ENCODE measurements around the gene TRIM37. TPM values are rescaled to one million over a fixed set of nuclear protein-coding genes. Genes with fewer than 3 reads are reported as not detected.

The TRIM37 gene
- polyA plus RNA-seq, 4 donors, result 5.6 to 11.3 (median 8.5) TPM

DNA sequence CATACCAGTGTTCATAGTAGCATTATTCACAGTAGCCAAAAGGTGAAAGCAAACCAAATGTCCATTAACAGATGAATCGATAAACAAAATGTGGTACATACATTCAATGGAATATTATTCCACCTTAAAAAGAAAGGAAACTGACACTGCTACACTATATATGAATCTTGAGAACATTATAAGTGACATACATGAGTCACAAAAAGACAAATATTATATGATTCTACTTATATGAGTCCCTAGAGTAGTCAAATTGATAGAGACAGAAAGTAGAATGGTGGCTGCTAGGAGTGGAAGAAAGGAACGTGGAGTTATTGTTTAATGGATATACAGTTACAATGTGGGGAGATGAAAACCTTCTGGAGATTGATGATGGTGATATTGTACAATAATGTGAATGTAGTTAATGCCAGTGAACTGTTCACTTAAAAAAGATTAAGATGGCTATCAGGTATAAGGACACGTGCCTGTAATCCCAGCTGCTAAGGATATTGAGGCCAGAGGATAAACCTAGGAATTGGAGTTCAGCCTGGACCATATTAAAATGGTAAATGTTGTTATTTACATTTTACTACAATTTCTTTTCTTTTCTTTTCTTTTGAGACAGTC is 20.2 kb upstream of the TRIM37 start:
- no peak for DNase-seq
- H3K27ac ChIP-seq (ENCODE audit: low read depth in 1 of 3, low read length in 2 of 3), result no peak overlapping the region
- no peaks in the 10 kb centered on the region for H3K9me3 ChIP-seq (ENCODE audit: control insufficient read depth in 2 of 2, insufficient read depth in 1 of 2, low read depth in 1 of 2, low read length in 1 of 2)
- FAIRE-seq, result no peak
- no peaks in the 10 kb centered on the region for H3K27me3 ChIP-seq (ENCODE audit: control insufficient read depth in 3 of 3, insufficient read depth in 3 of 3, low read length in 3 of 3)
- no peaks in the 10 kb centered on the region for H3K4me1 ChIP-seq (ENCODE audit: control insufficient read depth in 3 of 3, insufficient read depth in 2 of 3, low read depth in 1 of 3, low read length in 2 of 3)
- peaks cover 0 to 7% (median 0%) of the 10 kb centered on the region in 3 donors for H3K36me3 ChIP-seq (ENCODE audit: control insufficient read depth in 3 of 3, insufficient read depth in 2 of 3, low read depth in 1 of 3, low read length in 3 of 3)
- no peak overlapping the region for H3K4me3 ChIP-seq (ENCODE audit: low read depth in 1 of 3, low read length in 3 of 3)
- 58 to 63% (median 61%) methylated on average over 3 of the region's 3 CpGs for WGBS, 3 donors

DNA sequence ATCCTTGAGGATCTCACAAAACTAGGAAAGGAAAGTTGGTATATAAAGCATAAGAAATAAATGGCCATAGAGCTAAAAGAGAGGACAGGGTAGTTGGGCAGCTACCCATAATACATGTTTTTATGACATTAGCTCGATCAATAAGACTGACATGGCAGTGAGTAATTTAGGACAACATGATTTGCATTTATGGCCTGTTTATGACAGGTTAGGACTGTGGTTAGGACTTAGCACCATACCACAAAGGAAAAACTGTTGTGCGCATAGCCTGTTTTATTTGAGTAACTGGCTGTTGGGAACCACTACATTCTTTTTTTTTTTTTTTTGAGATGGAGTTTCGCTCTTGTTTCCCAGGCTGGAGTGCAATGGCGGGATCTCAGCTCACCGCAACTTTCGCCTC is 18.0 kb upstream of the TRIM37 start:
- WGBS, 3 donors, result 66 to 76% (median 75%) methylated on average over 6 of the region's 6 CpGs
- H3K4me1 ChIP-seq (ENCODE audit: control insufficient read depth in 3 of 3, insufficient read depth in 2 of 3, low read depth in 1 of 3, low read length in 2 of 3), result no peaks in the 10 kb centered on the region
- FAIRE-seq (no peak), DNase-seq (peak; percentile 18 to 78)
- no peak overlapping the region for H3K27ac ChIP-seq (ENCODE audit: low read depth in 1 of 3, low read length in 2 of 3)
- H3K4me3 ChIP-seq (ENCODE audit: low read depth in 1 of 3, low read length in 3 of 3), result no peak overlapping the region
- peaks cover 0 to 9% (median 0%) of the 10 kb centered on the region in 3 donors for H3K36me3 ChIP-seq (ENCODE audit: control insufficient read depth in 3 of 3, insufficient read depth in 2 of 3, low read depth in 1 of 3, low read length in 3 of 3)
- no peaks in the 10 kb centered on the region for H3K27me3 ChIP-seq (ENCODE audit: control insufficient read depth in 3 of 3, insufficient read depth in 3 of 3, low read length in 3 of 3)
- H3K9me3 ChIP-seq (ENCODE audit: control insufficient read depth in 2 of 2, insufficient read depth in 1 of 2, low read depth in 1 of 2, low read length in 1 of 2), result no peaks in the 10 kb centered on the region

DNA sequence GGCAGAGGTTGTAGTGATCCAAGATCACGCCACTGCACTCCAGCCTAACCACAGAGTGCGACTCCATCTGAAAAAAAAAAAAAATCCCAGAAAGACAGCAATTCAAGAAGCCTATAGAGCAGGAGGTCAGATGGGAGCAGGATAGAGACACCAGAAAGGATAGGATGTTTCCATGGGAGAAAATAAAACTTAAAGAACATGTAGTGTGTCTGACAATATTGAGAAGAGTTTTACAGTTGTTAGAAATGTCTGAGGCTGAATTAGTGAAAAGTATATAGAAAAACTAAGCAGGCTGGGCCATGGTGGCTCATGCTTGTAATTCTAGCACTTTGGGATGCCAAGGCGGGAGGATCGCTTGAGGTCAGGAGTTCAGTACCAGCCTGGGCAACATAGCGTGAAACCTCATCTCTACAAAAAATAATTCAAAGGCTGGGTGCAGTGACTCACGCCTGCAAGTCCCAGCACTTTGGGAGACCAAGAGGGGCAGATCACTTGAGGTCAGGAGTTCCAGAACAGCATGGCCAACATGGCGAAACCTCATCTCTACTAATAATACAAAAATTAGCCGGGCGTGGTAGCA is 15.3 kb upstream of the TRIM37 start:
- H3K9me3 ChIP-seq (ENCODE audit: control insufficient read depth in 2 of 2, insufficient read depth in 1 of 2, low read depth in 1 of 2, low read length in 1 of 2), result no peaks in the 10 kb centered on the region
- H3K4me1 ChIP-seq (ENCODE audit: control insufficient read depth in 3 of 3, insufficient read depth in 2 of 3, low read depth in 1 of 3, low read length in 2 of 3), result no peaks in the 10 kb centered on the region
- 94 to 95% (median 94%) methylated on average over 9 of the region's 9 CpGs for WGBS, 3 donors
- no peaks in the 10 kb centered on the region for H3K27me3 ChIP-seq (ENCODE audit: control insufficient read depth in 3 of 3, insufficient read depth in 3 of 3, low read length in 3 of 3)
- H3K27ac ChIP-seq (ENCODE audit: low read depth in 1 of 3, low read length in 2 of 3), result no peak overlapping the region
- H3K36me3 ChIP-seq (ENCODE audit: control insufficient read depth in 3 of 3, insufficient read depth in 2 of 3, low read depth in 1 of 3, low read length in 3 of 3), result peaks cover 0 to 8% (median 0%) of the 10 kb centered on the region in 3 donors
- H3K4me3 ChIP-seq (ENCODE audit: low read depth in 1 of 3, low read length in 3 of 3), result no peak overlapping the region
- no peak for FAIRE-seq
- DNase-seq, result no peak

DNA sequence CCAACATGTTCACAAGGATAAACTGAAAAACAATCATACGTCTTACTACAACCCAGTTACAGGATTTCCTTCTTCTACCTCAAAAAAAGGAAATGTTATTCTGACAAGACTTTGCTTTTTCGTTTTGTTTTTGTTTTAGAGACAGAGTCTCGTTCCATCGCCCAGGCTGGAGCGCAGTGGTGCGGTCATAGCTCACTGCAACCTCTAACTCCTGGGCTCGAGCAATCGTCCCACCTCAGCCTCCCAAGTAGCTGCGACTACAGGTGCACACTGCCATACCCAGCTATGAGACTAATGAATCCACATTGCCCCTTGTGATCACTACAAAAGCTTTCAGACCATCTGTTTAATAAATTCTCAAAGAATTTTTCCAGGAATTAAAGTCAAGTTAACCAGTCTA is 8.8 kb upstream of the TRIM37 start:
- no peak overlapping the region for H3K4me3 ChIP-seq (ENCODE audit: low read depth in 1 of 3, low read length in 3 of 3)
- no peak overlapping the region for H3K27ac ChIP-seq (ENCODE audit: low read depth in 1 of 3, low read length in 2 of 3)
- peaks cover 0 to 16% (median 1%) of the 10 kb centered on the region in 3 donors for H3K36me3 ChIP-seq (ENCODE audit: control insufficient read depth in 3 of 3, insufficient read depth in 2 of 3, low read depth in 1 of 3, low read length in 3 of 3)
- H3K9me3 ChIP-seq (ENCODE audit: control insufficient read depth in 2 of 2, insufficient read depth in 1 of 2, low read depth in 1 of 2, low read length in 1 of 2), result no peaks in the 10 kb centered on the region
- WGBS, 3 donors, result 94 to 97% (median 95%) methylated on average over 9 of the region's 9 CpGs
- no peak for FAIRE-seq
- no peak for DNase-seq
- no peaks in the 10 kb centered on the region for H3K4me1 ChIP-seq (ENCODE audit: control insufficient read depth in 3 of 3, insufficient read depth in 2 of 3, low read depth in 1 of 3, low read length in 2 of 3)
- H3K27me3 ChIP-seq (ENCODE audit: control insufficient read depth in 3 of 3, insufficient read depth in 3 of 3, low read length in 3 of 3), result no peaks in the 10 kb centered on the region

DNA sequence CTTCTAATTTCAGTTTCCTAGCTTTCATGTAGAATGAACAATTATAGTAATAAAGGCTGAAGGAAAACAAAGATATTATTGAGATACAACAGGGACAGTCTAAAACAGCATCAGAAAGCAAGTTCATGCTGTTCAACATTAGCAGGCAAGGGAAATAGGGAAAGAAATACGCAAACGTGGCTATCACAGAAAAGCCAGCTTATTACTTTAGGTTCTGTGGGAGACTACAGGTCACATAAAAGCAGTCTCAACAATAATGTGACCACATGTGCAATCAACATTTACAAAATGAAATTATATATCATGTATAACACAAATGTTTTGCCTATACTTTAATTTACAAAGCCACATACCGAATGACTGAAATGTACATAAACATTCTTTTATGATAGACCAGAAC is 4.9 kb upstream of the TRIM37 start:
- WGBS, 3 donors, result 83 to 89% (median 89%) methylated on average over 3 of the region's 3 CpGs
- H3K27ac ChIP-seq (ENCODE audit: low read depth in 1 of 3, low read length in 2 of 3), result no peak overlapping the region
- H3K36me3 ChIP-seq (ENCODE audit: control insufficient read depth in 3 of 3, insufficient read depth in 2 of 3, low read depth in 1 of 3, low read length in 3 of 3), result peaks cover 0 to 9% (median 1%) of the 10 kb centered on the region in 3 donors
- DNase-seq, result no peak
- no peak overlapping the region for H3K4me3 ChIP-seq (ENCODE audit: low read depth in 1 of 3, low read length in 3 of 3)
- H3K4me1 ChIP-seq (ENCODE audit: control insufficient read depth in 3 of 3, insufficient read depth in 2 of 3, low read depth in 1 of 3, low read length in 2 of 3), result peaks cover 0 to 4% (median 0%) of the 10 kb centered on the region in 3 donors
- no peaks in the 10 kb centered on the region for H3K9me3 ChIP-seq (ENCODE audit: control insufficient read depth in 2 of 2, insufficient read depth in 1 of 2, low read depth in 1 of 2, low read length in 1 of 2)
- no peak for FAIRE-seq
- H3K27me3 ChIP-seq (ENCODE audit: control insufficient read depth in 3 of 3, insufficient read depth in 3 of 3, low read length in 3 of 3), result no peaks in the 10 kb centered on the region

DNA sequence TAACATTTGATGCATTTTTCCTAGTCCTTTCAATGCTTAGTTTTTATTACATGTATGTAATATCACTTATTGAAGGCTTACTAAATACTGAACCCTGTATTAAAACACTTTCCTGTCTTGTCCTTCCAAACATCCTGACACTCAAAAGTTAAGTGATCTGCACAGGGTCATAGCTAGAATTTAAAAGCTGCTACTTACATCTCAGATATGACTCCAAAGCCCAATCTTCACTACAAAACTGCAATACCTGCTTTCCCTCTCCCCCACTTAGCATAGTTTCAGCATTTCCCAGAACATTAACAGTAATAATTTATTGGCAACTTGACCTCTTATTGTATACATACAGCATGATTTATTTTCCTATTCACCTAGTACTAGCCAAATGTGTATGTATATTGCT is 4.3 kb upstream of the TRIM37 start:
- no peaks in the 10 kb centered on the region for H3K27me3 ChIP-seq (ENCODE audit: control insufficient read depth in 3 of 3, insufficient read depth in 3 of 3, low read length in 3 of 3)
- H3K4me1 ChIP-seq (ENCODE audit: control insufficient read depth in 3 of 3, insufficient read depth in 2 of 3, low read depth in 1 of 3, low read length in 2 of 3), result peaks cover 0 to 4% (median 0%) of the 10 kb centered on the region in 3 donors
- no peaks in the 10 kb centered on the region for H3K9me3 ChIP-seq (ENCODE audit: control insufficient read depth in 2 of 2, insufficient read depth in 1 of 2, low read depth in 1 of 2, low read length in 1 of 2)
- H3K4me3 ChIP-seq (ENCODE audit: low read depth in 1 of 3, low read length in 3 of 3), result no peak overlapping the region
- H3K27ac ChIP-seq (ENCODE audit: low read depth in 1 of 3, low read length in 2 of 3), result no peak overlapping the region
- H3K36me3 ChIP-seq (ENCODE audit: control insufficient read depth in 3 of 3, insufficient read depth in 2 of 3, low read depth in 1 of 3, low read length in 3 of 3), result peaks cover 0 to 6% (median 1%) of the 10 kb centered on the region in 3 donors
- FAIRE-seq (no peak), DNase-seq (no peak)

DNA sequence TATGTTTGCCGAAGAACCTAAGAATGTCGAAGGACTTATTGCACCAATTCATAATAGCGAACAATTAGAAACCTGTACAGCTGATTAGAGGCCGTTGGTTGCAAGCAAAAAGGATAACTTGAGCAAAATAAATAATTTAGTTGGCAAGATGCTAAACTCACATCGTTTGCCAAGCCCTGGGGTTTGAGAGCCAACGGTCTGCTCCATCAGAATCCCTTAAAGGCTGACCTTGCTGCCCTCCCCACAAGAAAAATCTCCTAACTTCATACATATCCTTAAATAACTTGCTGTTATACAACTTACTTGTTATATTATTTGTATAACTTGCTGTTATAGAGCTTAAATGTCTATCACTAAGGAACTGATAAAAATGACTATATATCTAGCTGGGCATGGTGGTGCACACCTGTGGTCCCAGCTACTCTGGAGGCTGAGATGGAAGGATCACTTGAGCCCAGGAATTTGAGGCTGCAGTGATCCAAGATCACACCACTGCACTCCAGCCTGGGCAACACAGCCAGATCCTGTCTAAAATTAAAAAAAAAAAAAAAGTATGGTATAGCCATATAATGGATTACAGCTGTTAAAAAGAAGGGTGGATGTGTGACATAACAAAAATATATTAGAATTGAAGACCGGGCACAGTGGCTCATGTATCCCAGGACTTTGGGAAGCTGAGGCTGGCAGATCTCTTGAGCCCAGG is 1.9 kb upstream of the TRIM37 start:
- Histone ChIP-seq H3K4me3 (ENCODE audit: low read depth in 1 of 3, low read length in 3 of 3) (no peak overlapping the region), H3K4me1 (ENCODE audit: control insufficient read depth in 3 of 3, insufficient read depth in 2 of 3, low read depth in 1 of 3, low read length in 2 of 3) (peaks cover 0 to 4% (median 0%) of the 10 kb centered on the region in 3 donors), H3K9me3 (ENCODE audit: control insufficient read depth in 2 of 2, insufficient read depth in 1 of 2, low read depth in 1 of 2, low read length in 1 of 2) (no peaks in the 10 kb centered on the region), H3K36me3 (ENCODE audit: control insufficient read depth in 3 of 3, insufficient read depth in 2 of 3, low read depth in 1 of 3, low read length in 3 of 3) (peaks cover 0 to 4% (median 1%) of the 10 kb centered on the region in 3 donors), H3K27me3 (ENCODE audit: control insufficient read depth in 3 of 3, insufficient read depth in 3 of 3, low read length in 3 of 3) (no peaks in the 10 kb centered on the region), H3K27ac (ENCODE audit: low read depth in 1 of 3, low read length in 2 of 3) (no peak overlapping the region)
- DNase-seq (peak in 1 of 2 donors; percentile 4), FAIRE-seq (no peak)
- WGBS, 3 donors, result 81 to 90% (median 89%) methylated on average over 7 of the region's 7 CpGs

DNA sequence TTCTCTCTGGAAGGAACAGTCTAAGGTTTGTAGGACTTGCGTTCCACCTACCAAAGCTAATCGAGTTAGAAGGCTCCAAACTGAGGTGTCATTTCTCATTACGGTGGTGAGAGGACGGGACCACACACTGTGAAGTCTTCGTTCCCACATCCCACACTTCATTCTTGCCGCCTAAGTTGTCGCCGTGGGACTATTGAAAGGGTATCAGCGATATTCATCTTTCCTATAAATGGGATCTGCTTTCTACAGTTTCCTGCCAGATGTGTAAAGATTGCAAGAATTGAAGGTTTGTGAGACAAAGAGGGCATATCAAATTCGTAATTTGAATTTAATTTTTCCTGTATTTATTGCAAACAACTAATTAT is 608 bp upstream of the TRIM37 start:
- H3K27me3 ChIP-seq (ENCODE audit: control insufficient read depth in 3 of 3, insufficient read depth in 3 of 3, low read length in 3 of 3), result no peaks in the 10 kb centered on the region
- H3K4me3 ChIP-seq (ENCODE audit: low read depth in 1 of 3, low read length in 3 of 3), result peak overlapping the region; percentile 52 to 95 (median 94)
- peak overlapping the region; percentile 22 to 93 (median 86) for H3K27ac ChIP-seq (ENCODE audit: low read depth in 1 of 3, low read length in 2 of 3)
- H3K4me1 ChIP-seq (ENCODE audit: control insufficient read depth in 3 of 3, insufficient read depth in 2 of 3, low read depth in 1 of 3, low read length in 2 of 3), result peaks cover 0 to 4% (median 0%) of the 10 kb centered on the region in 3 donors
- 0 to 2% (median 0%) methylated on average over 10 of the region's 10 CpGs for WGBS, 3 donors
- H3K36me3 ChIP-seq (ENCODE audit: control insufficient read depth in 3 of 3, insufficient read depth in 2 of 3, low read depth in 1 of 3, low read length in 3 of 3), result peaks cover 0 to 2% (median 1%) of the 10 kb centered on the region in 3 donors
- FAIRE-seq (no peak), DNase-seq (no peak)
- no peaks in the 10 kb centered on the region for H3K9me3 ChIP-seq (ENCODE audit: control insufficient read depth in 2 of 2, insufficient read depth in 1 of 2, low read depth in 1 of 2, low read length in 1 of 2)

Measured in small intestine (tissue), 7 donors.